ENCODE measurements around the gene HNRNPUL2. TPM values are rescaled to one million over a fixed set of nuclear protein-coding genes. Genes with fewer than 3 reads are reported as not detected.

The HNRNPUL2 gene
- 8.3 and 19.2 TPM in 2 replicates for total RNA-seq (2014; rRNA removed; shearing (Covaris generic))
- total RNA-seq (2022) = 59.2 and 64.4 TPM in 2 replicates
- Bru-seq, nascent RNA = percentile 95 among the genes with signal in this experiment
- percentile 99 among the genes with signal in this experiment for BruChase-seq, experiment 1, labeled RNA remaining after a 6-hour chase
- BruChase-seq, experiment 2, labeled RNA remaining after a 2-hour chase = percentile 98 among the genes with signal in this experiment
- long read RNA-seq, partial matches to known transcripts = 0 of 13 reads
- long read RNA-seq, other reads (novel, unspliced or antisense) = 13 of 13 reads

DNA sequence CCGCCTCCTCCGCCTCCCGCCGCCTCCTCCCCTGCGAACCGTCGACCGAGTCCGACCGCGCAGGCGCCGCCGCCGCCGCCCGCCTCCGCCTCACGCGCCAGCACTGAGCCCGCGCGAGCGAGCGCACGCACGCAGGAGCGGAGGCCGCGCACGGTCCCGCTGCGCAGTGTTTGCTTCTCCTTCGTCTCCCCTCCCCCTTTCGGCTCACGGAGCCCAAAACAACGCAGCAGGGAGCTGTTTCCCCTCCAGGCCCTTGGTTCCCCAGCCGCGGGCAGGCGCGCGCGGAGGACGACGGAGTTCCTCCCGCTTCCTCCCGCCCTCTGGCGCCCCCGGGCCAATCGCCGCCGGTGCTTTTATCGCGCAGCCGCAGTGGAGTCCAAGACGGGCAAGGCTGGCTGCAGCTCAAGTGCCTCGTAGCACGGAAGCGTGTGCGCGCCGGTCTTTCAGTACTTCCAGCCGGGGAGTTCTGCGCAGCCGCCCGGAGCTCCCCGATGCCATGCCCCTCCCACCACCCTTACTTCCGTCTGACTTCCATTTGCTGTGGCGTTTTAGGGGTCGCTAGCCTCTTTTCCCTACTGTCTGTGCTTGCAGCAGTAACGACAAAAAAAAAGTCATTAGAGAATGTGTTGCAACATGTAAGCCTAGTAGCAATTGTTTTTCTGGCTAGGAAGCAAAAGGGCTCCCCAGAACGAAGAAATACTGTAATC lies at the start of gene HNRNPUL2:
HNRNPUL2 (minus strand) TSS at position 293 of the 707 bp plus-strand sequence. CDS start 301 bp downstream, outside the sequence.
- Histone ChIP-seq H3K4me1 (ENCODE audit: insufficient read depth, low read length, poor library complexity, severe bottlenecking) (peaks cover 28% of the 10 kb centered on the region), H2AFZ (ENCODE audit: low read length) (peak within 1 kb of the TSS; percentile 70; the same call in 1 of the 2 replicates), H3K36me3 (ENCODE audit: insufficient read depth, low read length) (peaks cover 53% of the 10 kb centered on the region), H3K27ac (ENCODE audit: low read depth, low read length, poor library complexity, severe bottlenecking) (peak within 1 kb of the TSS; percentile 93), H3K4me2 (ENCODE audit: low read length) (peak within 1 kb of the TSS; percentile 80), H3K79me2 (ENCODE audit: insufficient read depth, low read depth, low read length) (peaks cover 88% of the 10 kb centered on the region), H3K9me3 (ENCODE audit: low read length) (no peaks in the 10 kb centered on the region), H3K4me3 (ENCODE audit: low read depth, low read length, poor library complexity, severe bottlenecking) (peak within 1 kb of the TSS; percentile 97), H3K9me2 (ENCODE audit: insufficient read depth, low read length) (no peaks in the 10 kb centered on the region), H4K20me1 (ENCODE audit: insufficient read depth, low read length) (peaks cover 35% of the 10 kb centered on the region)
- no TSS peak for BruUV-seq (replicated peaks)
- intact Hi-C loops (cut with micrococcal nuclease; ENCODE audit: unreplicated experiment) = loop anchor here (1.0 to 10.0 kb wide), 7 partner anchors 21 to 133 kb away; partner anchors contain the start of genes BSCL2, GNG3, LBHD1 and TAF6L
- peak; percentile 100 for DNase-seq (ENCODE audit: low spot score)
- CTCF ChIA-PET (ENCODE audit: unreplicated experiment) = interaction anchor here (0.6 to 1.2 kb wide), 3 partner anchors 10 to 1081 kb away, joined by 3 to 4 read pairs (median 3); no protein-coding TSS in a partner anchor
- TF ChIP-seq, protein P1, sequence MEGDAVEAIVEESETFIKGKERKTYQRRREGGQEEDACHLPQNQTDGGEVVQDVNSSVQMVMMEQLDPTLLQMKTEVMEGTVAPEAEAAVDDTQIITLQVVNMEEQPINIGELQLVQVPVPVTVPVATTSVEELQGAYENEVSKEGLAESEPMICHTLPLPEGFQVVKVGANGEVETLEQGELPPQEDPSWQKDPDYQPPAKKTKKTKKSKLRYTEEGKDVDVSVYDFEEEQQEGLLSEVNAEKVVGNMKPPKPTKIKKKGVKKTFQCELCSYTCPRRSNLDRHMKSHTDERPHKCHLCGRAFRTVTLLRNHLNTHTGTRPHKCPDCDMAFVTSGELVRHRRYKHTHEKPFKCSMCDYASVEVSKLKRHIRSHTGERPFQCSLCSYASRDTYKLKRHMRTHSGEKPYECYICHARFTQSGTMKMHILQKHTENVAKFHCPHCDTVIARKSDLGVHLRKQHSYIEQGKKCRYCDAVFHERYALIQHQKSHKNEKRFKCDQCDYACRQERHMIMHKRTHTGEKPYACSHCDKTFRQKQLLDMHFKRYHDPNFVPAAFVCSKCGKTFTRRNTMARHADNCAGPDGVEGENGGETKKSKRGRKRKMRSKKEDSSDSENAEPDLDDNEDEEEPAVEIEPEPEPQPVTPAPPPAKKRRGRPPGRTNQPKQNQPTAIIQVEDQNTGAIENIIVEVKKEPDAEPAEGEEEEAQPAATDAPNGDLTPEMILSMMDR (conservative IDR thresholded peaks at IDR 0.05; ENCODE audit: low read length) = 0 out of 2 replicates have a peak, but pooled peaks have one; percentile 25
- no peak for TF ChIP-seq EZH2phosphoT487 (IDR thresholded peaks at IDR 0.05; ENCODE audit: borderline replicate concordance, low read depth, low read length)
- POLR2A ChIA-PET = interaction anchor here (0.6 to 1.9 kb wide), 23 partner anchors 11 to 155 kb away, joined by 3 to 15 read pairs (median 5); partner anchors contain the start of genes B3GAT3, C11orf98, CSKMT and EEF1G

DNA sequence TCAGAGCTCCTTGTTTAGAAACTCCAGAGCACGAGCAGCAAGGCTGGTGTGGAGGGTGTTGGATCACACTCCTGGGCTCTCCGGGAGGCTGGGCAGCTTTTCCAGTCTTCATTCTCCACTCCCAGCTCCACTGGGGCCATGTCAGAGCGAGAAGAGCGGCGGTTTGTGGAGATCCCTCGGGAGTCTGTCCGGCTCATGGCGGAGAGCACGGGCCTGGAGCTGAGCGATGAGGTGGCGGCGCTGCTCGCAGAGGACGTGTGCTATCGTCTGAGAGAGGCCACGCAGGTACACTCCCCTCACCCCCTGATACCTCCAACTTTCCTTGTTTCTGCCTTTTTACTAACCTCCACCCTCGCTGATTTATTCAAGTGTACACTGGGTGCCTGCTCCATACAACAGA lies 48.4 kb upstream of the HNRNPUL2 start:
- no peak for DNase-seq (ENCODE audit: low spot score)
- ChIA-PET CTCF (ENCODE audit: unreplicated experiment) (no interaction called here), POLR2A (interaction anchor here (0.6 to 1.6 kb wide), 2 partner anchors 22 to 1407 kb away, joined by 5 to 6 read pairs; partner anchors contain the start of gene ZBTB3)
- Histone ChIP-seq H3K27ac (ENCODE audit: low read depth, low read length, poor library complexity, severe bottlenecking) (no peak overlapping the region), H2AFZ (ENCODE audit: low read length) (no peak overlapping the region), H3K36me3 (ENCODE audit: insufficient read depth, low read length) (peaks cover 39% of the 10 kb centered on the region), H3K9me2 (ENCODE audit: insufficient read depth, low read length) (no peaks in the 10 kb centered on the region), H3K79me2 (ENCODE audit: insufficient read depth, low read depth, low read length) (peaks cover 24% of the 10 kb centered on the region; the same call in 1 of the 2 replicates), H4K20me1 (ENCODE audit: insufficient read depth, low read length) (no peaks in the 10 kb centered on the region), H3K4me3 (ENCODE audit: low read depth, low read length, poor library complexity, severe bottlenecking) (no peak overlapping the region), H3K9me3 (ENCODE audit: low read length) (no peaks in the 10 kb centered on the region), H3K4me2 (ENCODE audit: low read length) (no peak overlapping the region), H3K4me1 (ENCODE audit: insufficient read depth, low read length, poor library complexity, severe bottlenecking) (peaks cover 20% of the 10 kb centered on the region)
- intact Hi-C loops (cut with micrococcal nuclease; ENCODE audit: unreplicated experiment) = no loop called here
- BruUV-seq (replicated peaks) = no TSS peak
- TF ChIP-seq, protein P1 (conservative IDR thresholded peaks at IDR 0.05; ENCODE audit: low read length) = no peak
- no peak for TF ChIP-seq EZH2phosphoT487 (IDR thresholded peaks at IDR 0.05; ENCODE audit: borderline replicate concordance, low read depth, low read length)
